HepG2 (cell line): Measurements from ENCODE around the gene PRTN3. TPM values are rescaled to one million over a fixed set of nuclear protein-coding genes. Genes with fewer than 3 reads are reported as not detected.

Experiments
- BATF2 ChIP-seq: sonication (generic); formaldehyde crosslinking; IDR thresholded peaks from 2 replicates; pipeline ENCODE4 v1.8.0; 2022; ENCODE audit warnings: mild to moderate bottlenecking, missing genetic modification reagents, moderate library complexity
- CC2D1A ChIP-seq: sonication (generic); formaldehyde crosslinking; IDR thresholded peaks from 2 replicates; pipeline ENCODE4 v1.8.1; 2023; ENCODE audit warnings: mild to moderate bottlenecking, missing genetic modification reagents
- HOXD1 ChIP-seq: sonication (generic); formaldehyde crosslinking; IDR thresholded peaks from 2 replicates; pipeline ENCODE4 v1.5.0; 2020; ENCODE audit warnings: missing genetic modification reagents
- KLF12 ChIP-seq: sonication (generic); formaldehyde crosslinking; IDR thresholded peaks from 2 replicates; pipeline ENCODE4 v1.4.0; 2020; ENCODE audit warnings: missing genetic modification reagents, borderline replicate concordance
- LRRFIP1 ChIP-seq: sonication (generic); formaldehyde crosslinking; conservative IDR thresholded peaks from 2 replicates; pipeline ENCODE4 v1.4.0; 2020; ENCODE audit warnings: missing genetic modification reagents
- MEF2D ChIP-seq: sonication (generic); formaldehyde crosslinking; IDR thresholded peaks from 2 replicates; pipeline ENCODE4 v1.5.1; 2020; ENCODE audit warnings: mild to moderate bottlenecking, missing genetic modification reagents
- NCOA1 ChIP-seq: sonication (generic); formaldehyde crosslinking; IDR thresholded peaks from 2 replicates; pipeline ENCODE4 v1.9.0; 2021; ENCODE audit warnings: missing genetic modification reagents
- PRDM4 ChIP-seq: sonication (generic); formaldehyde crosslinking; IDR thresholded peaks from 2 replicates; pipeline ENCODE4 v1.9.0; 2021; ENCODE audit warnings: missing genetic modification reagents, borderline replicate concordance
- SIX4 ChIP-seq: sonication (generic); formaldehyde crosslinking; IDR thresholded peaks from 2 replicates; pipeline ENCODE4 v1.4.0; 2020; ENCODE audit warnings: missing genetic modification reagents
- TFDP2 ChIP-seq: sonication (generic); formaldehyde crosslinking; IDR thresholded peaks from 2 replicates; pipeline ENCODE4 v1.4.0; 2020; ENCODE audit warnings: missing genetic modification reagents
- WIZ ChIP-seq: sonication (generic); formaldehyde crosslinking; IDR thresholded peaks from 2 replicates; pipeline ENCODE4 v1.5.1; 2020; ENCODE audit warnings: mild to moderate bottlenecking, missing genetic modification reagents
- ZBTB21 ChIP-seq: sonication (generic); formaldehyde crosslinking; IDR thresholded peaks from 2 replicates; pipeline ENCODE4 v1.4.0; 2020; ENCODE audit warnings: missing genetic modification reagents
- ZFP1 ChIP-seq: IDR thresholded peaks from 2 replicates; pipeline ENCODE4 v1.6.1; 2016
- ZNF329 ChIP-seq: sonication (generic); formaldehyde crosslinking; IDR thresholded peaks from 2 replicates; pipeline ENCODE4 v1.9.0; 2021; ENCODE audit warnings: low read depth, mild to moderate bottlenecking, missing genetic modification reagents
- ZNF512B ChIP-seq: sonication (generic); formaldehyde crosslinking; IDR thresholded peaks from 2 replicates; pipeline ENCODE4 v1.5.1; 2020; ENCODE audit warnings: missing genetic modification reagents, mild to moderate bottlenecking, borderline replicate concordance
- ZNF749 ChIP-seq: sonication (generic); formaldehyde crosslinking; IDR thresholded peaks from 2 replicates; pipeline ENCODE4 v1.8.0; 2022; ENCODE audit warnings: mild to moderate bottlenecking, missing genetic modification reagents, moderate library complexity, borderline replicate concordance
- ZNF770 ChIP-seq: sonication (generic); formaldehyde crosslinking; IDR thresholded peaks from 2 replicates; pipeline ENCODE4 v1.5.0; 2020; ENCODE audit warnings: mild to moderate bottlenecking, missing genetic modification reagents
- polyA plus RNA-seq, 8 experiments: library from polyadenylated mRNA; depleted of rRNA in 3 of 8; stranded (reverse) in 7 of 8; unstranded in 1 of 8; fragments of >200 nt; fragmentation: Illumina TruSeq in 4 of 8; extraction: Trizol in 4 of 8; gene quantifications; 2 replicates each; pipeline versions ENCODE4 v1.2.1 to v1.2.3, GENCODE V29; 2011 to 2016; ENCODE audit warnings: low read depth in 4 of 8, missing spikeins in 1 of 8, mixed read lengths in 1 of 8; ENCODE audit not compliant: insufficient read depth in 1 of 8
- total RNA-seq, 5 experiments: library from RNA; depleted of rRNA; stranded (reverse); fragments of >200 nt; fragmentation: Illumina TruSeq; extraction: Trizol; gene quantifications; 2 replicates each; pipeline ENCODE4 v1.2.3, GENCODE V29; 2016; ENCODE audit warnings: low read depth in 1 of 5

PRTN3 gene
- total and polyA plus RNA-seq, 2 of the 13 experiments (the other 11 are each of a cell fraction or from before 2014, with no cell fraction given): not detected

GRCh38 chr19:892894-893689, 52.3 kb downstream of the PRTN3 start, which contains the start of the genes MED16 and RNU6-9 (continued):
- no peak for TF ChIP-seq LRRFIP1 (CRISPR knock-in tag)
- no peak for TF ChIP-seq WIZ (CRISPR knock-in tag)
- TF ChIP-seq NCOA1 (CRISPR knock-in tag): no peak; the same call in 1 of the 2 replicates
- TF ChIP-seq ZFP1 (CRISPR knock-in tag): no peak
- no peak for TF ChIP-seq MEF2D (CRISPR knock-in tag)
- no peak for TF ChIP-seq ZBTB21 (CRISPR knock-in tag)
- 0 out of 2 replicates have a peak, but pooled peaks have one; percentile 58 for TF ChIP-seq HOXD1
- TF ChIP-seq CC2D1A (CRISPR knock-in tag): no peak
- TF ChIP-seq KLF12 (CRISPR knock-in tag): peak; percentile 73; the same call in 1 of the 2 replicates
- TF ChIP-seq ZNF770 (CRISPR knock-in tag): peak; percentile 54; the same call in 1 of the 2 replicates
- peak; percentile 6; the same call in 1 of the 2 replicates for TF ChIP-seq ZNF329 (CRISPR knock-in tag)
- no peak for TF ChIP-seq BATF2 (CRISPR knock-in tag)
- TF ChIP-seq TFDP2 (CRISPR knock-in tag): 0 out of 2 replicates have a peak, but pooled peaks have one; percentile 38
- TF ChIP-seq ZNF512B (CRISPR knock-in tag): no peak
- no peak for TF ChIP-seq ZNF749 (CRISPR knock-in tag)
- TF ChIP-seq SIX4: no peak
- no peak for TF ChIP-seq PRDM4 (CRISPR knock-in tag)
